ENCODE measurements around the gene HCN2.

GRCh38 chr19:584240-585001 lies 5.3 kb upstream of the HCN2 start:
- TF ChIP-seq EZH2 (IDR thresholded peaks at IDR 0.05) (no peak), POLR2AphosphoS5 (IDR thresholded peaks at IDR 0.05; ENCODE audit: borderline replicate concordance, low read depth, low read length) (peak; percentile 53)

Data from SK-N-MC (cell line).